GM12875 (cell line): ENCODE data around the gene PFKFB2.

ENCODE experiments used
- H3K4me3 ChIP-seq: one replicate; pipeline ENCODE4 v1.5.1; 2011; ENCODE audit warnings: low read depth, low read length, control low read depth
- TF ChIP-seq, protein P1 (sequence below): IDR thresholded peaks from 2 replicates; pipeline ENCODE4 v1.5.1; 2011; ENCODE audit warnings: low read depth, mild to moderate bottlenecking, control low read depth, inconsistent platforms, low read length, moderate library complexity, borderline replicate concordance; ENCODE audit not compliant: insufficient read depth

The PFKFB2 gene

DNA sequence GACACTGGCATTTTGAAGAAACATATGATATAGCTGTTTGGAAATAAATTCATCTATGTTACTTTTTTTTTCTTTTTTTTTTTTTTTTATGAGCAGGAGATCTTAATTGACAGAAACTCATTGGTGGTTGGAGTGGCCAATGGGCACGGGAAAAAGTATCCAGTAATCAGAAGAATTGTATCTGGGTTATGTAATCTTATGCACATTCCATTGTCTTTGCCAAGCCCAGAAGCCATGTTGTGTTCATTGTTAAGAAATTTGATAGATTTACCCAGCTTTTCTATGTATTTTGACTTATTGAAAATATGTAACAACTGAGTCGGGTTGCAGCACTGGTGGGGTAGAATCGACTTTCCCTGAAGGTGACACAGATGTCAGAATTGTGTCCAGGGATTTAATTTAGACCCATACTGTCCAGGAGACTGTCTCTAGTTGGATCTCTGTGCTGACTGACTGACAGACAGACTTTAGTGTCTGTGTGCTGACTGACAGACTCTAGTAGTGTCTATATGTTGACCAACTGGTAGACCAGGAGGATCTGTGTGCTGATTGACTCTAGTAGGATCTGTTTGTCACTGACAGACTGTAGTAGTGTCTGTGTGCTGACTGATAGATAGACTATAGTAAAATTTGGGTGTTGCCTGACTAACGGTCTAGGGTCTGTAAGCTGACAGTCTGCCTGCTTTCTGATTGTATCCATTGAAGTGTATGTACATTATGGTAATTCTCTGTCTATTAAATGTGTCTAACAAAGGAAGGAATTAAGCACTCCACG, 23.3 kb downstream of the PFKFB2 start:
- no peak overlapping the region for H3K4me3 ChIP-seq
- TF ChIP-seq, protein P1, sequence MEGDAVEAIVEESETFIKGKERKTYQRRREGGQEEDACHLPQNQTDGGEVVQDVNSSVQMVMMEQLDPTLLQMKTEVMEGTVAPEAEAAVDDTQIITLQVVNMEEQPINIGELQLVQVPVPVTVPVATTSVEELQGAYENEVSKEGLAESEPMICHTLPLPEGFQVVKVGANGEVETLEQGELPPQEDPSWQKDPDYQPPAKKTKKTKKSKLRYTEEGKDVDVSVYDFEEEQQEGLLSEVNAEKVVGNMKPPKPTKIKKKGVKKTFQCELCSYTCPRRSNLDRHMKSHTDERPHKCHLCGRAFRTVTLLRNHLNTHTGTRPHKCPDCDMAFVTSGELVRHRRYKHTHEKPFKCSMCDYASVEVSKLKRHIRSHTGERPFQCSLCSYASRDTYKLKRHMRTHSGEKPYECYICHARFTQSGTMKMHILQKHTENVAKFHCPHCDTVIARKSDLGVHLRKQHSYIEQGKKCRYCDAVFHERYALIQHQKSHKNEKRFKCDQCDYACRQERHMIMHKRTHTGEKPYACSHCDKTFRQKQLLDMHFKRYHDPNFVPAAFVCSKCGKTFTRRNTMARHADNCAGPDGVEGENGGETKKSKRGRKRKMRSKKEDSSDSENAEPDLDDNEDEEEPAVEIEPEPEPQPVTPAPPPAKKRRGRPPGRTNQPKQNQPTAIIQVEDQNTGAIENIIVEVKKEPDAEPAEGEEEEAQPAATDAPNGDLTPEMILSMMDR: no peak

DNA sequence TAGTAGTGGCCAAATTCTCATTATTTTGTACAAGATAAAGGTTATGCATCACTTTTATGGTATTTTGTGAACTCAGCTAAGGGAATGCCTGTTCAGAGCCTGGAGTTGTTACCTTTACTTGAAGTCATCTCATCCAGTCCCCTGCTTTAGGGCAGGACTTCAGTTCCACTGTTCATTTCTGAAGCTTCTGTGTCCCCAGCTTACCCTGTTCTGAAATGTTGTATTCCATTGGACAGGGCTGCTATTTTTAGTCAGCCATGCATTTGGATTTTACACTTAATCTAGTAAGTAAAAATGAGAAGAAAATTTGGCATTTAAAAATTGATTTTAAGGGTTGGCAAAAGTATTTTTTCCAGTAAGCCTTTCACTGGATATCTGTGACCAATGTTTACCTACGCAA, 23.9 kb downstream of the PFKFB2 start:
- no peak overlapping the region for H3K4me3 ChIP-seq
- TF ChIP-seq, protein P1: no peak

DNA sequence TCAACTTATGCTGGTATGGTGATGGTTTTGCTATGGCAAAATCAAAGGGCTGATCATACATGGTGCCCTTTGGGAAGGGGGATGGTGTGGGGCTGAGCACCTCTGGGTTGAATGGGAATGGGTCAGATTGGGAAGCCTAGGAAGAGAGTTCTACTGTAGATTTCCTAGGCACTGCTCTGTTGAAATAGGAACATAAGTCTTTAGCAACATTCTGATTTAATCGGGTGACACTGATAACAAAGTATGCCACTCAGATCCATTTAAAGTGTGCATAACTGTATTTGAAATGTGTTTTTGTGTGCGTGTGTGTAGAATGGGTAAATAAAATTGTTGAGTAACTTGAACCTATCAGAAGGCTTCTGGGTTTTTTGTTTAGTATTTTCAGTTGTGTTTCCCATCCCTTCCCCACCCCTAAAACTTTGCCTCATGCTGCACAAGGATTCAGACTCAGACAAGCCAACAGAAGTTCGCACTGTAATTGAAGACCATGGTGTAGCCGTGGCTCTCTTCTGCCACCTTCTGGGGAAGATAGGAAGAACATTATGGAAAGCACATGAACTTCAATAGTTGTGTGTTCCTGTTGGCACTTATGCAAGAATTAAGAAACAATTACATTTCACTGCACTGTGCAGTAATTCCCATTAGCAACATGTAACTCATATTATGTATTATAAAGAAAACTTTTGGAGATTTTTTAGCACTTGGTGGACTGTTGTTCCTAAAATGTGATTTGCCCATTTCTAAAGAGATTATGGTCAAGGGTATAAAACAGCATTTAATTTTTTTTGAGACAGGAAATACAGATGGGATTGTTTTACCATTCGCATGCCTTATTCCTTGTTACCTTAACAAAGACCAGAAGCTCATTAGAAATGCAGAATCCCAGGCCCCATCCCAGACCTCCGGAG, 24.6 kb downstream of the PFKFB2 start:
- TF ChIP-seq, protein P1: peak; percentile 79
- H3K4me3 ChIP-seq: no peak overlapping the region

DNA sequence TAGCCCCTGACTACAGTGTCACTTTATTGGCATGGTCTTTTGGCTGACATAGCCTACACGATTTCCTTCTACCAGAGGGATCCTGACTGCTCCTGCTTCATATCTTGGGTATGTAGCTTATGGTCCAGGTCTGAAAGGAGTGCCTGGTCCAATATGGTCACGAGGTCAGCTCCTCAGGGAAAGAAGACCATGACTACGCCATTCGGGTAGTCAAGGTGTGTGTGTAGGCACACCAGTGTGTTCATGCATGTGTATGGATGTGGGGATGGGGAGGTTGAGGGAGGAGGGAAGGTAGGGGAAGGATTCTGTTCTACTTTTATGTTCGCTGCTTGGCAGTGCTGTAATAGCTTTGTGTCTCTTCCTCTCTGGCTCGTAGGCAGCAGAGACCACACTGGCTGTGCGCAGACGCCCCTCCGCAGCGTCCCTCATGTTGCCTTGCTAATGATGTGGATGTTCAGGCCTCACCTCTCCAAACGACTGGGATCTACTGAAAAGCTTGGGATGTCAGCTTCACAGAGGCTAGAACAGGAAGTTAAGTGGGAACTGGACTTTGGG, 25.6 kb downstream of the PFKFB2 start:
- TF ChIP-seq, protein P1: no peak

DNA sequence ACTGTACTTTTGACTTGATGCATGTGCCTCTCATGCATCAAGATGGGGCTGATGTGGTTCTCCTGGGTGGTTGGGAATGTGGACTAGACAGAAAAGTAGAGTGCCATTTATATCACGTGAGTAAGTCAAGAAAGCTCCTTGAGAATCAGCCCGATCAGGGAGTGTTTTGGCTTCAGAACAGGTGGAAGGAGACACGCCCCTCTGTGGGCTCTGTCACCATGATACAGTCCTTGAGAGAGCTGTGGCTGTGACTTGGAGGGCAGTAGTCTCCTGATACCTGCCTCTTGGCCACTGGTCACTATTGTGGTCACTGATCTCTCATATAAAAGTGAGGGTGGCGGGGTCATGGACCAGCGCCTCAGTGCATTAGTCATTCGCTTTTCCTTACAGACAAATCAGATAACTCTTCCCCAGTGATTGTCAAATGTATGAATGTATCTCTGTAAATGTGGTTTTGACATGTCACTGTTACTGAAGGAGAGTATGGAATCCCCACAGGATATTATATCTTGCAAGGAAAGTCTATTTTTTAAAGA, 26.7 kb downstream of the PFKFB2 start:
- TF ChIP-seq, protein P1: no peak

More for the DNA sequence above, 25.6 kb downstream of the PFKFB2 start:
- H3K4me3 ChIP-seq: no peak overlapping the region

DNA sequence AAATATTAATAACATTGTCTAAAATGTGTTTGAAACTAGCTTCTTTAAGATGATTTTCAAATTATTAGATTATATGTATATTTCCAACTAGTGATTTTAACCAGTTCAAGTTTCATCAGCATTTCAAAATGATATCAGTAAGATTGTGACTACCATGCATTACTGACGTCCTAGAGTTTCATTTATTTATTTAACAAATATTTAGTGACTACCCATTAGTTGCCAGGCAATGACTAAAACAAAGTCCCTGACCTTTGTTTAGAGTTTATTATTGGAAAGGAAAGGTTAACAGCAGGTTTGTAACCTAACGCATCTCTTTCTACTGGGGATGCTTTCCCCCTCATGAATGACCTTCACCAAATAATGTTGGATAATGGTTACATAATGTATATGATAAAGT, 28.0 kb downstream of the PFKFB2 start:
- TF ChIP-seq, protein P1: no peak
- no peak overlapping the region for H3K4me3 ChIP-seq

More for the DNA sequence above, 26.7 kb downstream of the PFKFB2 start:
- H3K4me3 ChIP-seq: no peak overlapping the region
